HG03432 (cell line): ENCODE measurements around the gene BMPR2.
"Not testable (repeated sequence)": the region's sequence is repeated elsewhere in the genome, so short reads cannot be mapped to it uniquely, and the experiment has no call there.

Experiments
- ATAC-seq: cut with Tn5 transposase; IDR thresholded peaks from one replicate; pipeline ENCODE4 v1.9.1; 2021; ENCODE audit warnings: mild to moderate bottlenecking, moderate library complexity; ENCODE audit not compliant: unreplicated experiment

Gene BMPR2

GRCh38 chr2:202514732-202515131, 138.6 kb downstream of the BMPR2 start:
- no peak for ATAC-seq

- ATAC-seq, result no peak
Observed at GRCh38 chr2:202519453-202519852, 143.3 kb downstream of the BMPR2 start.

GRCh38 chr2:202521470-202521869, 145.3 kb downstream of the BMPR2 start:
- no peak for ATAC-seq

GRCh38 chr2:202529389-202529788, 153.3 kb downstream of the BMPR2 start:
- ATAC-seq, result no peak

GRCh38 chr2:202530038-202530437, 153.9 kb downstream of the BMPR2 start:
- ATAC-seq, result no peak

GRCh38 chr2:202535290-202535689, 159.2 kb downstream of the BMPR2 start:
- not testable (repeated sequence) for ATAC-seq

- no peak for ATAC-seq
Observed at GRCh38 chr2:202541137-202541536, 165.0 kb downstream of the BMPR2 start.

- ATAC-seq, result no peak
Observed at GRCh38 chr2:202542142-202542541, 166.0 kb downstream of the BMPR2 start.

GRCh38 chr2:202545523-202545922, 169.4 kb downstream of the BMPR2 start:
- ATAC-seq, result no peak

GRCh38 chr2:202545931-202546330, 169.8 kb downstream of the BMPR2 start:
- no peak for ATAC-seq

- not testable (repeated sequence) for ATAC-seq
Observed at GRCh38 chr2:202546499-202547141, 170.5 kb downstream of the BMPR2 start.

GRCh38 chr2:202548240-202548639, 172.1 kb downstream of the BMPR2 start:
- ATAC-seq, result no peak

- not testable (repeated sequence) for ATAC-seq
Observed at GRCh38 chr2:202551000-202551399, 174.9 kb downstream of the BMPR2 start.

GRCh38 chr2:202555356-202555755, 179.2 kb downstream of the BMPR2 start:
- ATAC-seq, result no peak

- ATAC-seq, result no peak
Observed at GRCh38 chr2:202560200-202560599, 184.1 kb downstream of the BMPR2 start.

GRCh38 chr2:202564226-202564625, 188.1 kb downstream of the BMPR2 start:
- ATAC-seq, result no peak

- no peak for ATAC-seq
Observed at GRCh38 chr2:202566286-202566685, 190.2 kb downstream of the BMPR2 start.

- no peak for ATAC-seq
Observed at GRCh38 chr2:202574541-202574940, 198.4 kb downstream of the BMPR2 start.

- not testable (repeated sequence) for ATAC-seq
Observed at GRCh38 chr2:202575194-202575593, 199.1 kb downstream of the BMPR2 start.

- no peak for ATAC-seq
Observed at GRCh38 chr2:202577250-202578183, 201.4 kb downstream of the BMPR2 start.

GRCh38 chr2:202582846-202583245, 206.7 kb downstream of the BMPR2 start:
- ATAC-seq, result not testable (repeated sequence)

GRCh38 chr2:202583709-202584219, 207.6 kb downstream of the BMPR2 start:
- no peak for ATAC-seq
